Thoracic aorta (tissue), 2 donors: Measurements from ENCODE around the gene PAK4. TPM values are rescaled to one million over a fixed set of nuclear protein-coding genes. Genes with fewer than 3 reads are reported as not detected.

Source experiments
- ATAC-seq: fragments of 150-250 bp; one replicate; pipeline ENCODE4 v1.8.0; 2017; ENCODE audit warnings: low read depth; ENCODE audit not compliant: insufficient number of reproducible peaks, low FRiP score
- DNase-seq: peaks from one replicate; pipeline ENCODE4 v3.0.0-alpha.2; 2020; ENCODE audit warnings: low spot score
- H3K27ac ChIP-seq, 2 donors: fragments of 200-600 bp; sonication (generic); 1 replicate in 1 of 2; 2 replicates in 1 of 2; pipeline ENCODE4 v1.5.1; 2016; ENCODE audit warnings: mild to moderate bottlenecking in 2 of 2, moderate library complexity in 2 of 2
- H3K27me3 ChIP-seq: fragments of 200-600 bp; sonication (generic); replicated peaks from 2 replicates; pipeline ENCODE4 v1.6.0; 2016; ENCODE audit warnings: mild to moderate bottlenecking; ENCODE audit not compliant: insufficient read depth
- H3K36me3 ChIP-seq: fragments of 200-600 bp; sonication (generic); one replicate; pipeline ENCODE4 v1.5.1; 2016
- H3K4me1 ChIP-seq, 2 donors: fragments of 200-600 bp; sonication (generic); 1 replicate in 1 of 2; 2 replicates in 1 of 2; pipeline versions ENCODE4 v1.5.1 to v1.6.0; 2016; ENCODE audit warnings: low read depth in 2 of 2, mild to moderate bottlenecking in 1 of 2; ENCODE audit not compliant: control insufficient read depth in 1 of 2
- H3K4me3 ChIP-seq: fragments of 200-600 bp; sonication (generic); 2 replicates; pipeline ENCODE4 v1.5.1; 2016; ENCODE audit warnings: mild to moderate bottlenecking
- H3K9me3 ChIP-seq: fragments of 200-600 bp; sonication (generic); 2 replicates; pipeline ENCODE4 v1.5.1; 2016
- CTCF ChIP-seq: fragments of 200-600 bp; sonication (generic); IDR thresholded peaks from one replicate; pipeline ENCODE4 v1.5.1; 2019; ENCODE audit warnings: antibody characterized with exemption
- total RNA-seq, 2 donors: library from RNA; depleted of rRNA; stranded (reverse); fragments of >200 nt; gene quantifications; one replicate each; pipeline versions ENCODE4 v1.1.0 to v1.2.3, GENCODE V29; 2016

The PAK4 gene
- total RNA-seq, 2 donors from 2014 or later = 7.4 to 8.7 TPM

- Histone ChIP-seq H3K9me3 (no peaks in the 10 kb centered on the region), H3K4me1 (peaks cover 4 to 6% of the 10 kb centered on the region in 2 donors), H3K4me3 (no peak overlapping the region), H3K27ac (no peak overlapping the region), H3K36me3 (no peaks in the 10 kb centered on the region), H3K27me3 (no peaks in the 10 kb centered on the region)
- no peak for TF ChIP-seq CTCF
- DNase-seq = no peak
- no peak for ATAC-seq
These were observed 67.3 kb downstream of the PAK4 start for GRCh38 chr19:39192846-39193245.

GRCh38 chr19:39193803-39194202 is 68.2 kb downstream of the PAK4 start:
- no peak overlapping the region for H3K4me3 ChIP-seq
- DNase-seq = no peak
- no peak for ATAC-seq
- TF ChIP-seq CTCF = no peak
- no peaks in the 10 kb centered on the region for H3K9me3 ChIP-seq
- H3K4me1 ChIP-seq = peaks cover 4 to 6% of the 10 kb centered on the region in 2 donors
- H3K27me3 ChIP-seq = peaks cover 6% of the 10 kb centered on the region
- no peaks in the 10 kb centered on the region for H3K36me3 ChIP-seq
- no peak overlapping the region for H3K27ac ChIP-seq

- DNase-seq = no peak
- Histone ChIP-seq H3K4me3 (no peak overlapping the region), H3K9me3 (no peaks in the 10 kb centered on the region), H3K4me1 (peaks cover 4 to 6% of the 10 kb centered on the region in 2 donors), H3K27ac (no peak overlapping the region), H3K27me3 (peaks cover 6% of the 10 kb centered on the region), H3K36me3 (no peaks in the 10 kb centered on the region)
- no peak for ATAC-seq
- no peak for TF ChIP-seq CTCF
These were observed 69.4 kb downstream of the PAK4 start for GRCh38 chr19:39194832-39195542.

GRCh38 chr19:39195755-39196154 is 70.2 kb downstream of the PAK4 start:
- no peaks in the 10 kb centered on the region for H3K36me3 ChIP-seq

GRCh38 chr19:39196320-39196719 is 70.7 kb downstream of the PAK4 start:
- Histone ChIP-seq H3K9me3 (no peaks in the 10 kb centered on the region), H3K27me3 (peaks cover 6% of the 10 kb centered on the region), H3K4me1 (peaks cover 4 to 6% of the 10 kb centered on the region in 2 donors), H3K4me3 (no peak overlapping the region), H3K36me3 (no peaks in the 10 kb centered on the region), H3K27ac (no peak overlapping the region)
- no peak for TF ChIP-seq CTCF
- ATAC-seq (no peak), DNase-seq (no peak)

More at GRCh38 chr19:39195755-39196154, 70.2 kb downstream of the PAK4 start:
- no peak overlapping the region for H3K4me3 ChIP-seq
- TF ChIP-seq CTCF = no peak
- H3K9me3 ChIP-seq = no peaks in the 10 kb centered on the region
- DNase-seq (no peak), ATAC-seq (no peak)
- H3K4me1 ChIP-seq = peaks cover 4 to 6% of the 10 kb centered on the region in 2 donors
- H3K27ac ChIP-seq = no peak overlapping the region
- H3K27me3 ChIP-seq = peaks cover 6% of the 10 kb centered on the region
